AG09309 (cell line): ENCODE data around the gene SH2D6.
"Not testable (repeated sequence)": the region's sequence is repeated elsewhere in the genome, so short reads cannot be mapped to it uniquely, and the experiment has no call there.

Experiments
- DNase-seq: peaks from one replicate; pipeline ENCODE4 v3.0.0-alpha.2; 2010; ENCODE audit warnings: low read depth
- H3K4me3 ChIP-seq: 2 replicates; pipeline ENCODE4 v1.5.1; 2011; ENCODE audit warnings: mild to moderate bottlenecking, low read depth, low read length, moderate library complexity; ENCODE audit not compliant: control insufficient read depth
- TF ChIP-seq, protein P1 (sequence below): IDR thresholded peaks from 2 replicates; pipeline ENCODE4 v1.5.1; 2011; ENCODE audit warnings: mild to moderate bottlenecking, low read depth, low read length, inconsistent platforms; ENCODE audit not compliant: insufficient read depth, control insufficient read depth; ENCODE audit errors: missing control alignments

SH2D6 gene

DNA sequence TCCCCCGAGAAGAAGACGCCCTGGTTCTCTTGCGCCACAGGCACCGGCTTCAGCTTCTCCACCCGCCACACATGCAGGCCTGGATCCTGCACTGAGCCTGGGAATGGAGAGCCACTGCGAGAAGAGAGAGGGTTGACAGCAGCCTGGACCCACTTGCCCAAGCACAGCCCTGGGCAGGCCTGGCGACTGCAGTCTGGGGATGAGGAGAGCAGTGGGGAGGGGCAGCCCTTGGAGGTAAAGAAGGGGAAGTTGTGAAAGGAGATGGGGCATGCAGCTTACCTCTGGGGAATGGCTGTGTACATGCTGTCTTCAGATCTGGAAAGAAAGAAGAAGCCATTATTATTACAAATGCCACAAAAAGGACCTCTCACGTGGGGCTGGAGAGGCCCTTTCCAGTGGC lies 16.7 kb upstream of the SH2D6 start:
- no peak for DNase-seq
- no peak overlapping the region for H3K4me3 ChIP-seq
- TF ChIP-seq, protein P1, sequence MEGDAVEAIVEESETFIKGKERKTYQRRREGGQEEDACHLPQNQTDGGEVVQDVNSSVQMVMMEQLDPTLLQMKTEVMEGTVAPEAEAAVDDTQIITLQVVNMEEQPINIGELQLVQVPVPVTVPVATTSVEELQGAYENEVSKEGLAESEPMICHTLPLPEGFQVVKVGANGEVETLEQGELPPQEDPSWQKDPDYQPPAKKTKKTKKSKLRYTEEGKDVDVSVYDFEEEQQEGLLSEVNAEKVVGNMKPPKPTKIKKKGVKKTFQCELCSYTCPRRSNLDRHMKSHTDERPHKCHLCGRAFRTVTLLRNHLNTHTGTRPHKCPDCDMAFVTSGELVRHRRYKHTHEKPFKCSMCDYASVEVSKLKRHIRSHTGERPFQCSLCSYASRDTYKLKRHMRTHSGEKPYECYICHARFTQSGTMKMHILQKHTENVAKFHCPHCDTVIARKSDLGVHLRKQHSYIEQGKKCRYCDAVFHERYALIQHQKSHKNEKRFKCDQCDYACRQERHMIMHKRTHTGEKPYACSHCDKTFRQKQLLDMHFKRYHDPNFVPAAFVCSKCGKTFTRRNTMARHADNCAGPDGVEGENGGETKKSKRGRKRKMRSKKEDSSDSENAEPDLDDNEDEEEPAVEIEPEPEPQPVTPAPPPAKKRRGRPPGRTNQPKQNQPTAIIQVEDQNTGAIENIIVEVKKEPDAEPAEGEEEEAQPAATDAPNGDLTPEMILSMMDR: no peak

GRCh38 chr2:85405201-85406059 lies 13.1 kb upstream of the SH2D6 start:
- DNase-seq: peak; percentile 55
- H3K4me3 ChIP-seq: peak overlapping the region; percentile 10
- TF ChIP-seq, protein P1: no peak

DNA sequence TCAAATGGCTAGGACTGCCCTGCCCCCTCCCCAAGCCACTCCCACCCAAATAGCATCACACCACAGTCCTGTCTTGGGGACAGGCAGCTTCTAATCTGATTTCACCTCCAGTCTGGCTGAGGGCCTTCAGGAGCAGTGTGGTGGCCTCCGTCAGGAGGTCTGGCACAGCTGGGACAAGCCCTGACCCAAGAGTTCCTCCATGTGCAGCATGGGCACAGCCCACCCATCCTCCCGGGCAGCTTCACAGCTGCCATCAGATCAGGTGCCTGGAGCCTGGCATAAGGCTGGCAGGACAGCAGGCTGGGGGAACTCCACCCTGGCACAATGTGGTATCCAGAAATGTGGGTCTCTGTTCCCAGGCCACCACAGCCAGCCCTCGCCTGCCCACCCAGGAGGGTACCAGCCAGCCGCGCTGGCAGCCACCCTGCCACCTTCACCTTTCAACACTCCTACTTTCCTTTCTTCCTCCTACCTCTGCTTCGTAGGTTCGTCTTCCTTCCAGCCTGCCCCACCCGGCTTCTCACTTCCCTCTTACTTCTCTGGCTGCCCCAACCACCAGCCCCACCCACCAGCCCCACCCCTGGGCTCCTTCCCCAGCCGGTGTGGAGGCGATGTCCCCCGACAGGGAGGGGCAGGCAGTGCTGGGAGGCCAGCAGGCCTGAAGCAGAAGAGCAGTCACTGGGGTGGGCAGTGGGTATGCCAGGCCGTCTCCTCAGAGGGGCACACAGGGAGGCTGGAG lies 8.5 kb upstream of the SH2D6 start, which contains the start of gene CAPG:
Gene CAPG, minus strand, starts transcription at position 522 of the 739 bp plus-strand sequence. CDS start 8,221 bp downstream, outside the sequence.
- no peak within 1 kb of the TSS for H3K4me3 ChIP-seq
- TF ChIP-seq, protein P1: no peak
- no peak for DNase-seq

GRCh38 chr2:85410584-85411404 lies 7.7 kb upstream of the SH2D6 start:
- no peak overlapping the region for H3K4me3 ChIP-seq
- TF ChIP-seq, protein P1: no peak
- DNase-seq: no peak

DNA sequence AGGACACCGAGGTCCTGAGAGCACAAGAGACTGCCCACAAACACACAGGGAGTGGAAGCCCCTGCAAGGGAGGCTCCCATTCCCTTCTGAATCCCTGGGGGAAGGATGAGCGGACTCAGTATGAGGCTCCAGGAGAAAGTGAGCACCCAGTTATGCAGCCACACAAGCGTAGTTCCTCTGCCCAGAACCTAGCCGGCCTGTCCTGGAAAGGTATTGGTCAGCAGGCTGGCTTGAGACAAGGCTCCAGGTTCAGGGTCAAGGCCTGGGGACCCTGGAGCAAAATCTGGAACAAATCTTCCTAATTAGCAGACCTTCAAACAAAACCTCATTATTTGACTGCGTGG lies 7.1 kb upstream of the SH2D6 start:
- no peak for DNase-seq
- TF ChIP-seq, protein P1: no peak
- H3K4me3 ChIP-seq: no peak overlapping the region

- H3K4me3 ChIP-seq: peak overlapping the region; percentile 66
- TF ChIP-seq, protein P1: no peak
- no peak for DNase-seq
Measured at GRCh38 chr2:85413592-85414420, 4.7 kb upstream of the SH2D6 start.

GRCh38 chr2:85414421-85414759 lies 4.1 kb upstream of the SH2D6 start:
- not testable (repeated sequence) for DNase-seq, H3K4me3 ChIP-seq
